SK-N-SH (cell line): ENCODE results near the gene GMPPA. TPM values are rescaled to one million over a fixed set of nuclear protein-coding genes. Genes with fewer than 3 reads are reported as not detected.

Experiments used
- CTCF ChIA-PET: fragments of 300-600, 350-600 bp; formaldehyde crosslinking; extraction: SDS; loops from one replicate; lab custom pipeline; 2021; lab: Yijun Ruan, JAX
- POLR2A ChIA-PET: fragments of 350-600 bp; sonication (Branson Sonifier 250); formaldehyde crosslinking; extraction: SDS; loops from one replicate; lab custom pipeline; 2020; ENCODE audit warnings: antibody characterized with exemption, inconsistent platforms; lab: Yijun Ruan, JAX
- DNase-seq: peaks from one replicate; pipeline ENCODE4 v3.0.0; 2012
- H2AFZ ChIP-seq: fragments of 200-600 bp; sonication (generic); 2 replicates; pipeline ENCODE4 v1.8.1; 2016; ENCODE audit warnings: antibody characterized with exemption, mild to moderate bottlenecking, low read depth
- H3F3A ChIP-seq: fragments of 200-600 bp; sonication (generic); replicated peaks from 2 replicates; pipeline ENCODE3; 2016; ENCODE audit warnings: antibody characterized with exemption, mild to moderate bottlenecking; ENCODE audit not compliant: insufficient read depth
- H3K27ac ChIP-seq, 2 experiments: fragments of 200-500 bp in 1 of 2; fragments of 200-600 bp in 1 of 2; sonication (Bioruptor generic) in 1 of 2; sonication (generic), shearing (Covaris generic) in 1 of 2; 2 replicates each; pipeline versions ENCODE4 v1.5.1 to v1.6.1; 2014 to 2016; ENCODE audit warnings: low read depth in 2 of 2, inconsistent platforms in 1 of 2, low read length in 1 of 2, mild to moderate bottlenecking in 1 of 2, mixed read lengths in 1 of 2
- H3K27me3 ChIP-seq: fragments of 200-600 bp; sonication (generic), shearing (Covaris generic); 2 replicates; pipeline ENCODE4 v1.6.1; 2016; ENCODE audit warnings: mixed run types; ENCODE audit not compliant: insufficient read depth
- H3K36me3 ChIP-seq, 2 experiments: fragments of 200-500 bp in 1 of 2; fragments of 200-600 bp in 1 of 2; sonication (Bioruptor generic) in 1 of 2; sonication (generic) in 1 of 2; replicated peaks in 1 of 2; 2 replicates each; pipeline versions ENCODE3 to v1.5.1; 2014 to 2016; ENCODE audit warnings: low read length in 1 of 2, mild to moderate bottlenecking in 1 of 2; ENCODE audit not compliant: insufficient read depth in 2 of 2, control insufficient read depth in 1 of 2
- H3K4me1 ChIP-seq, 2 experiments: fragments of 200-500 bp in 1 of 2; fragments of 200-600 bp in 1 of 2; sonication (Bioruptor generic) in 1 of 2; sonication (generic), shearing (Covaris generic) in 1 of 2; 2 replicates each; pipeline versions ENCODE4 v1.5.1 to v1.6.1; 2014 to 2016; ENCODE audit warnings: low read depth in 1 of 2, low read length in 1 of 2, mixed run types in 1 of 2; ENCODE audit not compliant: insufficient read depth in 2 of 2, control insufficient read depth in 1 of 2
- H3K4me2 ChIP-seq: fragments of 200-600 bp; sonication (generic), shearing (Covaris generic); 2 replicates; pipeline ENCODE4 v1.6.1; 2017; ENCODE audit warnings: mixed run types
- H3K4me3 ChIP-seq, 2 experiments: fragments of 200-500 bp in 1 of 2; fragments of 200-600 bp in 1 of 2; sonication (Bioruptor generic) in 1 of 2; sonication (generic), shearing (Covaris generic) in 1 of 2; 2 replicates each; pipeline versions ENCODE4 v1.5.1 to v1.8.1; 2014 to 2016; ENCODE audit warnings: low read depth in 2 of 2, inconsistent platforms in 1 of 2, low read length in 1 of 2, mild to moderate bottlenecking in 1 of 2, mixed read lengths in 1 of 2, moderate library complexity in 1 of 2
- H3K79me2 ChIP-seq: fragments of 200-600 bp; sonication (generic); 2 replicates; pipeline ENCODE4 v1.8.1; 2017; ENCODE audit warnings: mild to moderate bottlenecking; ENCODE audit not compliant: insufficient read depth
- H3K9ac ChIP-seq: fragments of 200-600 bp; sonication (generic); 2 replicates; pipeline ENCODE4 v1.6.1; 2017; ENCODE audit warnings: mixed run types
- H3K9me2 ChIP-seq: fragments of 200-600 bp; sonication (generic); 2 replicates; pipeline ENCODE4 v1.6.1; 2017; ENCODE audit warnings: mixed run types
- H3K9me3 ChIP-seq: fragments of 200-600 bp; sonication (generic); 2 replicates; pipeline ENCODE4 v1.6.1; 2017; ENCODE audit warnings: mixed run types, mild to moderate bottlenecking, moderate library complexity
- H4K20me1 ChIP-seq: fragments of 200-600 bp; sonication (generic); 2 replicates; pipeline ENCODE4 v1.6.1; 2017; ENCODE audit warnings: mild to moderate bottlenecking, mixed run types; ENCODE audit not compliant: insufficient read depth
- CHD2 ChIP-seq: fragments of 150-350 bp; IDR thresholded peaks from 2 replicates; pipeline ENCODE4 v1.6.1; 2018; ENCODE audit warnings: low read length; ENCODE audit not compliant: partially characterized antibody
- EZH2phosphoT487 ChIP-seq: fragments of 200-600 bp; sonication (generic); IDR thresholded peaks from 2 replicates; pipeline ENCODE4 v1.6.1; 2017; ENCODE audit warnings: low read depth, mixed run types, mild to moderate bottlenecking, antibody characterized with exemption, moderate library complexity, borderline replicate concordance
- FOXJ3 ChIP-seq: sonication (generic); formaldehyde crosslinking; IDR thresholded peaks from 2 replicates; pipeline ENCODE4 v1.5.1; 2020; ENCODE audit warnings: mild to moderate bottlenecking, missing genetic modification reagents
- FOXM1 ChIP-seq: IDR thresholded peaks from 2 replicates; pipeline ENCODE4 v1.4.0; 2012; ENCODE audit warnings: low read depth, mild to moderate bottlenecking
- GABPA ChIP-seq: IDR thresholded peaks from 2 replicates; pipeline ENCODE4 v1.4.0; 2012; ENCODE audit warnings: low read depth, mild to moderate bottlenecking
- MEF2A ChIP-seq: IDR thresholded peaks from 2 replicates; pipeline ENCODE4 v1.4.0; 2012; ENCODE audit warnings: low read depth, borderline replicate concordance
- MXI1 ChIP-seq: IDR thresholded peaks from 2 replicates; pipeline ENCODE4 v1.6.1; 2012; ENCODE audit warnings: mild to moderate bottlenecking, low read depth, low read length, improper control_type of control experiment
- NFIC ChIP-seq: IDR thresholded peaks from 2 replicates; pipeline ENCODE4 v1.4.0; 2012; ENCODE audit warnings: borderline replicate concordance
- PBX3 ChIP-seq: IDR thresholded peaks from 2 replicates; pipeline ENCODE4; 2012
- POLR2AphosphoS5 ChIP-seq: IDR thresholded peaks from 2 replicates; pipeline ENCODE4 v1.6.1; 2012; ENCODE audit warnings: low read depth, low read length
- RCOR1 ChIP-seq: fragments of 150-350 bp; IDR thresholded peaks from 2 replicates; pipeline ENCODE4 v1.6.1; 2017; ENCODE audit warnings: antibody characterized with exemption, low read length
- REST ChIP-seq: IDR thresholded peaks from 2 replicates; pipeline ENCODE4 v1.6.1; 2012; ENCODE audit warnings: mild to moderate bottlenecking, low read depth, low read length, moderate library complexity
- RFX5 ChIP-seq: IDR thresholded peaks from 2 replicates; pipeline ENCODE4 v1.6.1; 2012; ENCODE audit warnings: mild to moderate bottlenecking, improper control_type of control experiment, low read length
- SIN3A ChIP-seq: IDR thresholded peaks from 2 replicates; pipeline ENCODE4 v1.6.1; 2012; ENCODE audit warnings: low read depth, mild to moderate bottlenecking, low read length, moderate library complexity, borderline replicate concordance
- SMC3 ChIP-seq: IDR thresholded peaks from 2 replicates; pipeline ENCODE4 v1.6.1; 2012; ENCODE audit warnings: low read depth, low read length, improper control_type of control experiment
- YY1 ChIP-seq: IDR thresholded peaks from 2 replicates; pipeline ENCODE4 v1.4.0; 2012; ENCODE audit warnings: low read depth, mild to moderate bottlenecking
- ZBTB33 ChIP-seq: IDR thresholded peaks from 2 replicates; pipeline ENCODE4 v1.4.0; 2012; ENCODE audit warnings: low read depth, borderline replicate concordance
- WGBS: methylation state at CpG from one replicate; pipeline ENCODE4 v1.1.6; 2017; ENCODE audit warnings: low lambda C conversion rate; 5-methylcytosine and 5-hydroxymethylcytosine counted together
- polyA plus RNA-seq, 3 experiments: library from polyadenylated mRNA; depleted of rRNA; stranded (reverse); fragments of >200 nt; gene quantifications; 2 replicates each; pipeline ENCODE4 v1.2.3, GENCODE V29; 2012
- TF ChIP-seq, protein P1 (sequence below): IDR thresholded peaks from 2 replicates; pipeline ENCODE4 v1.4.0; 2012; ENCODE audit warnings: low read depth

The GMPPA gene
- polyA plus RNA-seq, 1 of the 3 experiments (the other 2 are of a cell fraction) = 61.3 TPM

- no peaks in the 10 kb centered on the region for H3F3A ChIP-seq
- H3K36me3 ChIP-seq = no peaks in the 10 kb centered on the region
- no peak overlapping the region; a peak in 1 of 4 replicates for H3K27ac ChIP-seq
- H2AFZ ChIP-seq = peak overlapping the region; percentile 96; the same call in 1 of the 2 replicates
- peaks cover 0 to 24% of the 10 kb centered on the region in 2 experiments; a peak in 1 of 4 replicates for H3K4me1 ChIP-seq
- WGBS = 12% methylated on average over 7 of the region's 7 CpGs
- H3K9ac ChIP-seq = 0 out of 2 replicates have a peak overlapping the region, but pooled peaks have one; percentile 73
- peak overlapping the region; percentile 67 to 74 for H3K4me3 ChIP-seq
- TF ChIP-seq GABPA = no peak
- no peak for TF ChIP-seq SMC3
- TF ChIP-seq, protein P1, sequence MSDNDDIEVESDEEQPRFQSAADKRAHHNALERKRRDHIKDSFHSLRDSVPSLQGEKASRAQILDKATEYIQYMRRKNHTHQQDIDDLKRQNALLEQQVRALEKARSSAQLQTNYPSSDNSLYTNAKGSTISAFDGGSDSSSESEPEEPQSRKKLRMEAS = no peak
- no peak for TF ChIP-seq EZH2phosphoT487
- TF ChIP-seq FOXJ3 = no peak
- TF ChIP-seq FOXM1 = no peak
- TF ChIP-seq NFIC = no peak
- no peak for TF ChIP-seq SIN3A
- no peak for TF ChIP-seq RFX5
- no peak for TF ChIP-seq REST
- TF ChIP-seq ZBTB33 = no peak
- no peak for TF ChIP-seq YY1
- no peak for TF ChIP-seq POLR2AphosphoS5
- no peak for TF ChIP-seq CHD2
- TF ChIP-seq MEF2A = no peak
- no peak for TF ChIP-seq RCOR1
- no peak for TF ChIP-seq MXI1
- no peak for TF ChIP-seq PBX3
- no peaks in the 10 kb centered on the region for H4K20me1 ChIP-seq
- H3K9me3 ChIP-seq = no peaks in the 10 kb centered on the region
- ChIA-PET CTCF (interaction anchor here (1.1 to 3.9 kb wide), 6 partner anchors 9 to 150 kb away, joined by 3 to 36 read pairs (median 6); partner anchors contain the start of genes CHPF and TMEM198), POLR2A (interaction anchor here (0.9 to 2.9 kb wide), 5 partner anchors 8 to 45 kb away, joined by 3 to 25 read pairs (median 12); partner anchors contain the start of genes CHPF, INHA, OBSL1 and STK11IP)
- DNase-seq = no peak
- no peaks in the 10 kb centered on the region for H3K27me3 ChIP-seq
- no peaks in the 10 kb centered on the region for H3K9me2 ChIP-seq
- no peaks in the 10 kb centered on the region for H3K79me2 ChIP-seq
- peak overlapping the region; percentile 98 for H3K4me2 ChIP-seq
Measured at GRCh38 chr2:219553168-219553417, 54.4 kb downstream of the GMPPA start.
